T-helper 17 cell (primary cell): Measurements from ENCODE around the gene KCNMA1. TPM values are rescaled to one million over a fixed set of nuclear protein-coding genes. Genes with fewer than 3 reads are reported as not detected.

Experiments
- ATAC-seq: fragments of 150-1000 bp; cut with Tn5 transposase; 2 replicates; pipeline ENCODE4 v1.10.0; 2021; ENCODE audit warnings: mild to moderate bottlenecking, moderate library complexity
- DNase-seq, 3 donors: peaks; one replicate each; pipeline versions ENCODE4 v3.0.0 to v3.0.0-alpha.2; 2020 to 2021
- H3K9me3 ChIP-seq: one replicate; pipeline ENCODE4 v1.7.0; 2013; ENCODE audit warnings: low read length, mild to moderate bottlenecking; ENCODE audit not compliant: control insufficient read depth, poor library complexity, severe bottlenecking
- H3K27ac Mint-ChIP-seq: one replicate; pipeline ENCODE4 v1.8.0; 2022; ENCODE audit warnings: mild to moderate bottlenecking, moderate library complexity, mixed read lengths
- H3K27me3 Mint-ChIP-seq: one replicate; pipeline ENCODE4 v1.8.0; 2022; ENCODE audit warnings: mixed read lengths
- H3K36me3 Mint-ChIP-seq: one replicate; pipeline ENCODE4 v1.8.0; 2022; ENCODE audit warnings: low read depth, mixed read lengths
- H3K4me1 Mint-ChIP-seq: one replicate; pipeline ENCODE4 v1.8.0; 2022; ENCODE audit warnings: mild to moderate bottlenecking, mixed read lengths
- H3K4me3 Mint-ChIP-seq: one replicate; pipeline ENCODE4 v1.8.0; 2022; ENCODE audit warnings: mild to moderate bottlenecking, moderate library complexity, mixed read lengths
- total RNA-seq, 4 donors: library from RNA in 2 of 4; stranded (reverse) in 2 of 4; gene quantifications; one replicate each; pipeline ENCODE4 v1.2.3 and lab custom pipeline; 2022 to 2026

KCNMA1 gene
- total RNA-seq, 2 donors from 2014 or later, result 0.27 TPM; not detected in 1

- DNase-seq (no peak), ATAC-seq (no peak)
- H3K27me3 Mint-ChIP-seq, result peaks cover 66% of the 10 kb centered on the region
- H3K4me3 Mint-ChIP-seq, result no peak overlapping the region
- no peak overlapping the region for H3K27ac Mint-ChIP-seq
- peaks cover 5% of the 10 kb centered on the region for H3K4me1 Mint-ChIP-seq
- H3K36me3 Mint-ChIP-seq, result peaks cover 3% of the 10 kb centered on the region
- no peaks in the 10 kb centered on the region for H3K9me3 ChIP-seq
Observed at GRCh38 chr10:77512219-77512578, 125.4 kb downstream of the KCNMA1 start.

GRCh38 chr10:77511498-77512218 lies 126.0 kb downstream of the KCNMA1 start:
- no peak for DNase-seq
- Mint-ChIP-seq H3K4me3 (no peak overlapping the region), H3K27me3 (peaks cover 65% of the 10 kb centered on the region), H3K4me1 (peaks cover 5% of the 10 kb centered on the region), H3K36me3 (peaks cover 3% of the 10 kb centered on the region), H3K27ac (no peak overlapping the region)
- H3K9me3 ChIP-seq, result no peaks in the 10 kb centered on the region
- ATAC-seq, result no peak

- no peaks in the 10 kb centered on the region for H3K9me3 ChIP-seq
- Mint-ChIP-seq H3K27me3 (peaks cover 56% of the 10 kb centered on the region), H3K36me3 (peaks cover 3% of the 10 kb centered on the region), H3K27ac (no peak overlapping the region), H3K4me3 (no peak overlapping the region), H3K4me1 (peaks cover 5% of the 10 kb centered on the region)
- DNase-seq, result no peak
- ATAC-seq, result no peak
Observed at GRCh38 chr10:77510695-77511094, 126.9 kb downstream of the KCNMA1 start.

- Mint-ChIP-seq H3K36me3 (peaks cover 3% of the 10 kb centered on the region), H3K4me1 (peaks cover 5% of the 10 kb centered on the region), H3K27ac (no peak overlapping the region), H3K4me3 (no peak overlapping the region), H3K27me3 (peaks cover 52% of the 10 kb centered on the region)
- no peak for ATAC-seq
- H3K9me3 ChIP-seq, result no peaks in the 10 kb centered on the region
- DNase-seq, result no peak
Observed at GRCh38 chr10:77510294-77510693, 127.3 kb downstream of the KCNMA1 start.

GRCh38 chr10:77509391-77509790 lies 128.2 kb downstream of the KCNMA1 start:
- peaks cover 46% of the 10 kb centered on the region for H3K27me3 Mint-ChIP-seq
- no peak overlapping the region for H3K4me3 Mint-ChIP-seq
- ATAC-seq (no peak), DNase-seq (no peak)
- no peaks in the 10 kb centered on the region for H3K9me3 ChIP-seq
- H3K27ac Mint-ChIP-seq, result no peak overlapping the region
- H3K4me1 Mint-ChIP-seq, result peaks cover 5% of the 10 kb centered on the region
- H3K36me3 Mint-ChIP-seq, result peaks cover 3% of the 10 kb centered on the region

GRCh38 chr10:77507291-77507880 lies 130.2 kb downstream of the KCNMA1 start:
- H3K9me3 ChIP-seq, result no peaks in the 10 kb centered on the region
- Mint-ChIP-seq H3K4me1 (no peaks in the 10 kb centered on the region), H3K36me3 (no peaks in the 10 kb centered on the region), H3K27me3 (peaks cover 44% of the 10 kb centered on the region), H3K4me3 (no peak overlapping the region), H3K27ac (no peak overlapping the region)
- no peak for DNase-seq
- ATAC-seq, result no peak

GRCh38 chr10:77506517-77507200 lies 130.9 kb downstream of the KCNMA1 start:
- ATAC-seq (no peak), DNase-seq (no peak)
- Mint-ChIP-seq H3K36me3 (peaks cover 2% of the 10 kb centered on the region), H3K4me3 (no peak overlapping the region), H3K4me1 (no peaks in the 10 kb centered on the region), H3K27ac (no peak overlapping the region), H3K27me3 (peaks cover 44% of the 10 kb centered on the region)
- H3K9me3 ChIP-seq, result no peaks in the 10 kb centered on the region

- H3K4me1 Mint-ChIP-seq, result no peaks in the 10 kb centered on the region
- no peak for ATAC-seq
- no peak overlapping the region for H3K27ac Mint-ChIP-seq
- peaks cover 2% of the 10 kb centered on the region for H3K36me3 Mint-ChIP-seq
- H3K27me3 Mint-ChIP-seq, result peaks cover 38% of the 10 kb centered on the region
- no peaks in the 10 kb centered on the region for H3K9me3 ChIP-seq
- DNase-seq, result no peak
- no peak overlapping the region for H3K4me3 Mint-ChIP-seq
Observed at GRCh38 chr10:77505431-77506334, 131.9 kb downstream of the KCNMA1 start.

GRCh38 chr10:77504873-77505257 lies 132.7 kb downstream of the KCNMA1 start:
- no peaks in the 10 kb centered on the region for H3K9me3 ChIP-seq
- Mint-ChIP-seq H3K27me3 (peaks cover 30% of the 10 kb centered on the region), H3K4me3 (no peak overlapping the region), H3K36me3 (peaks cover 2% of the 10 kb centered on the region), H3K27ac (no peak overlapping the region), H3K4me1 (no peaks in the 10 kb centered on the region)
- ATAC-seq, result no peak
- DNase-seq, result no peak

- DNase-seq, result no peak
- H3K27ac Mint-ChIP-seq, result no peak overlapping the region
- ATAC-seq, result no peak
- H3K36me3 Mint-ChIP-seq, result peaks cover 2% of the 10 kb centered on the region
- H3K4me1 Mint-ChIP-seq, result no peaks in the 10 kb centered on the region
- H3K4me3 Mint-ChIP-seq, result no peak overlapping the region
- no peaks in the 10 kb centered on the region for H3K9me3 ChIP-seq
- peaks cover 29% of the 10 kb centered on the region for H3K27me3 Mint-ChIP-seq
Observed at GRCh38 chr10:77504196-77504872, 133.3 kb downstream of the KCNMA1 start.

- ATAC-seq, result no peak
- Mint-ChIP-seq H3K27ac (no peak overlapping the region), H3K4me3 (no peak overlapping the region), H3K4me1 (no peaks in the 10 kb centered on the region), H3K36me3 (peaks cover 2% of the 10 kb centered on the region), H3K27me3 (peaks cover 27% of the 10 kb centered on the region)
- H3K9me3 ChIP-seq, result no peaks in the 10 kb centered on the region
- DNase-seq, result no peak
Observed at GRCh38 chr10:77501846-77502261, 135.8 kb downstream of the KCNMA1 start.

GRCh38 chr10:77501152-77501845 lies 136.3 kb downstream of the KCNMA1 start:
- no peak for DNase-seq
- H3K27ac Mint-ChIP-seq, result no peak overlapping the region
- no peak overlapping the region for H3K4me3 Mint-ChIP-seq
- peaks cover 2% of the 10 kb centered on the region for H3K36me3 Mint-ChIP-seq
- ATAC-seq, result no peak
- H3K27me3 Mint-ChIP-seq, result peaks cover 29% of the 10 kb centered on the region
- no peaks in the 10 kb centered on the region for H3K4me1 Mint-ChIP-seq
- no peaks in the 10 kb centered on the region for H3K9me3 ChIP-seq
